H1 (cell line): ENCODE measurements around the gene POLR2J.

Experiments
- EZH2 ChIP-seq: fragments of 200-600 bp; sonication (generic); IDR thresholded peaks from 2 replicates; pipeline ENCODE4 v1.7.1; 2012; ENCODE audit warnings: low read depth, mild to moderate bottlenecking, moderate library complexity, low read length, inconsistent platforms; ENCODE audit not compliant: severe bottlenecking
- POLR2A ChIP-seq, 2 experiments: IDR thresholded peaks; 1 replicate in 1 of 2; 2 replicates in 1 of 2; pipeline ENCODE4 v1.6.1; 2011; ENCODE audit warnings: low read depth in 2 of 2, low read length in 2 of 2, mild to moderate bottlenecking in 2 of 2; ENCODE audit errors: control extremely low read depth in 1 of 2
- USF2 ChIP-seq: IDR thresholded peaks from 2 replicates; pipeline ENCODE4 v1.6.1; 2011; ENCODE audit warnings: low read length, improper control_type of control experiment

GRCh38 chr7:102451371-102452054 lies 27.2 kb downstream of the POLR2J start:
- no peak for TF ChIP-seq POLR2A (IDR thresholded peaks at IDR 0.05; ENCODE audit: control extremely low read depth in 1 of 2, low read depth in 2 of 2, low read length in 2 of 2)
- TF ChIP-seq USF2 = no peak
- no peak for TF ChIP-seq EZH2
